Neural cell (in vitro differentiated cells): Measurements from ENCODE around the gene AGAP2.

Experiments
- EP300 ChIP-seq: fragments of 450-650 bp; conservative IDR thresholded peaks from 2 replicates; pipeline ENCODE4 v1.6.1; 2014; ENCODE audit warnings: antibody characterized with exemption, mild to moderate bottlenecking, moderate library complexity; ENCODE audit not compliant: poor library complexity, severe bottlenecking
- EZH2 ChIP-seq: fragments of 200-600, 300-800 bp; shearing (Covaris generic), sonication (generic); IDR thresholded peaks from 2 replicates; pipeline ENCODE4 v1.6.1; 2014; ENCODE audit warnings: antibody characterized with exemption, low read length, borderline replicate concordance, mild to moderate bottlenecking; ENCODE audit not compliant: insufficient read depth, poor library complexity, severe bottlenecking
- MXI1 ChIP-seq: fragments of 450-650 bp; conservative IDR thresholded peaks from 2 replicates; pipeline ENCODE4 v1.6.1; 2014; ENCODE audit warnings: antibody characterized with exemption, mild to moderate bottlenecking; ENCODE audit not compliant: poor library complexity, severe bottlenecking
- POLR2AphosphoS5 ChIP-seq: IDR thresholded peaks from 2 replicates; pipeline ENCODE4 v1.6.1; 2012
- RAD21 ChIP-seq: fragments of 450-650 bp; conservative IDR thresholded peaks from 2 replicates; pipeline ENCODE4 v1.6.1; 2014; ENCODE audit warnings: antibody characterized with exemption, mild to moderate bottlenecking, moderate library complexity
- REST ChIP-seq: IDR thresholded peaks from 2 replicates; pipeline ENCODE4 v1.6.1; 2012; ENCODE audit warnings: borderline replicate concordance
- SMC3 ChIP-seq: fragments of 450-650 bp; conservative IDR thresholded peaks from 2 replicates; pipeline ENCODE4 v1.6.1; 2014; ENCODE audit warnings: antibody characterized with exemption, mild to moderate bottlenecking, moderate library complexity; ENCODE audit not compliant: poor library complexity
- TAF1 ChIP-seq: IDR thresholded peaks from 2 replicates; pipeline ENCODE4 v1.6.1; 2012; ENCODE audit warnings: low read depth
- TF ChIP-seq, protein P1 (sequence below): fragments of 450-650 bp; IDR thresholded peaks from 2 replicates; pipeline ENCODE4 v1.5.1; 2014; ENCODE audit warnings: antibody characterized with exemption, mild to moderate bottlenecking, moderate library complexity; ENCODE audit not compliant: poor library complexity, severe bottlenecking

DNA sequence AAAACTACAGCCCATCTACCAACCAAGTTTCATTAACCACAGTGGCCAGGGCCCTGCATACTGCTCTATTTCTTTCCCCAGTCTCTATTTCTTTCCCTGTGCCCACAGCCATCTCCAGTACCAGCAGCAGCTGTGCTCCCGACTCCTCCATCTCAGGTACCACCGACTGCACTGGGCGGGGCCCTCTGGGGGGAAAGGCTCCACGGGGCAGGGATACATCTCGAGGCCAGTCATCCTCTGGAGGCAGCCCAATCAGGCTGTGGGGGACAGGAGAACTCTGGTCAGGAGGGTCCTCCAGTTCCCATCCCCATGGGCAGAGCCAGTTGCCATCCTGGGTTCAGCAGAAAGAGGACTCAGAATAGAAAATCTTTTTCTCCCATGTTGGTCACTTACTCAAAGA is 10.5 kb upstream of the AGAP2 start:
- TF ChIP-seq EZH2 (no peak), EP300 (no peak), POLR2AphosphoS5 (no peak), TAF1 (no peak), RAD21 (no peak), MXI1 (no peak), REST (no peak), SMC3 (no peak)
- TF ChIP-seq, protein P1, sequence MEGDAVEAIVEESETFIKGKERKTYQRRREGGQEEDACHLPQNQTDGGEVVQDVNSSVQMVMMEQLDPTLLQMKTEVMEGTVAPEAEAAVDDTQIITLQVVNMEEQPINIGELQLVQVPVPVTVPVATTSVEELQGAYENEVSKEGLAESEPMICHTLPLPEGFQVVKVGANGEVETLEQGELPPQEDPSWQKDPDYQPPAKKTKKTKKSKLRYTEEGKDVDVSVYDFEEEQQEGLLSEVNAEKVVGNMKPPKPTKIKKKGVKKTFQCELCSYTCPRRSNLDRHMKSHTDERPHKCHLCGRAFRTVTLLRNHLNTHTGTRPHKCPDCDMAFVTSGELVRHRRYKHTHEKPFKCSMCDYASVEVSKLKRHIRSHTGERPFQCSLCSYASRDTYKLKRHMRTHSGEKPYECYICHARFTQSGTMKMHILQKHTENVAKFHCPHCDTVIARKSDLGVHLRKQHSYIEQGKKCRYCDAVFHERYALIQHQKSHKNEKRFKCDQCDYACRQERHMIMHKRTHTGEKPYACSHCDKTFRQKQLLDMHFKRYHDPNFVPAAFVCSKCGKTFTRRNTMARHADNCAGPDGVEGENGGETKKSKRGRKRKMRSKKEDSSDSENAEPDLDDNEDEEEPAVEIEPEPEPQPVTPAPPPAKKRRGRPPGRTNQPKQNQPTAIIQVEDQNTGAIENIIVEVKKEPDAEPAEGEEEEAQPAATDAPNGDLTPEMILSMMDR = no peak
